ENCODE results near the gene TTLL11. TPM values are rescaled to one million over a fixed set of nuclear protein-coding genes. Genes with fewer than 3 reads are reported as not detected.

The TTLL11 gene
- total RNA-seq, 4 donors from 2014 or later = 9.1 to 47.4 (median 11.3) TPM

DNA sequence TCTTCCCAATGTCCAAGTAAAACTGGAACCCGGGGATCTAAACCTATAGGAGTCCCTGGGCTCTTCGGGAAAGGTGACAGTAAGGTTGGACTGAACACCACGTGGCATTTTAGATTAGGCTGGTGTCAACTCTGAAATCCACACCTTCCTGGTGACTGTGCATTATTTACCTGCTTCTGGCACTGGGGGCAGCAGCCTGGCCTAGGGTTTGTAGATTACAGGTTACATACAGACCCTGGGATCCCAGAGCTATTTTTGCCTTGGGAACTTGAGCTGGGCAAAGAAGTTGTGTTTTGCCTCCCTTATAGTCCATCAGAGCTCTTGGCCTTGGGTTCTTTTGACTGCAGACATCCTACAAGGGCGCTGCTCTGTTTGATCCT lies 268.5 kb downstream of the TTLL11 start:
- intact Hi-C loops (cut with DNase I; ENCODE audit: low total_unique reads) = no loop called here
- in situ Hi-C loops (cut with MboI; ENCODE audit: low pct_ligation_motif_present in 1 of 4, low pct_unique_long_range_greater_than_20kb in 1 of 4, low sequenced_read_pairs in 3 of 4) = loop anchor here in 1 of 4 donors (25.0 kb wide), 1 partner anchor 163 kb away; no protein-coding TSS in a partner anchor
- H3K36me3 ChIP-seq = no peaks in the 10 kb centered on the region
- no peak overlapping the region for H3K27ac ChIP-seq
- no peak for DNase-seq
- TF ChIP-seq, protein P1, sequence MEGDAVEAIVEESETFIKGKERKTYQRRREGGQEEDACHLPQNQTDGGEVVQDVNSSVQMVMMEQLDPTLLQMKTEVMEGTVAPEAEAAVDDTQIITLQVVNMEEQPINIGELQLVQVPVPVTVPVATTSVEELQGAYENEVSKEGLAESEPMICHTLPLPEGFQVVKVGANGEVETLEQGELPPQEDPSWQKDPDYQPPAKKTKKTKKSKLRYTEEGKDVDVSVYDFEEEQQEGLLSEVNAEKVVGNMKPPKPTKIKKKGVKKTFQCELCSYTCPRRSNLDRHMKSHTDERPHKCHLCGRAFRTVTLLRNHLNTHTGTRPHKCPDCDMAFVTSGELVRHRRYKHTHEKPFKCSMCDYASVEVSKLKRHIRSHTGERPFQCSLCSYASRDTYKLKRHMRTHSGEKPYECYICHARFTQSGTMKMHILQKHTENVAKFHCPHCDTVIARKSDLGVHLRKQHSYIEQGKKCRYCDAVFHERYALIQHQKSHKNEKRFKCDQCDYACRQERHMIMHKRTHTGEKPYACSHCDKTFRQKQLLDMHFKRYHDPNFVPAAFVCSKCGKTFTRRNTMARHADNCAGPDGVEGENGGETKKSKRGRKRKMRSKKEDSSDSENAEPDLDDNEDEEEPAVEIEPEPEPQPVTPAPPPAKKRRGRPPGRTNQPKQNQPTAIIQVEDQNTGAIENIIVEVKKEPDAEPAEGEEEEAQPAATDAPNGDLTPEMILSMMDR (IDR thresholded peaks at IDR 0.05) = no peak
- TF ChIP-seq POLR2AphosphoS5 (IDR thresholded peaks at IDR 0.05) (no peak), POLR2A (IDR thresholded peaks at IDR 0.05) (no peak), EP300 (IDR thresholded peaks at IDR 0.05; ENCODE audit: low read depth) (no peak)
- no peaks in the 10 kb centered on the region for H3K9me3 ChIP-seq
- H3K4me1 ChIP-seq = peaks cover 0 to 4% (median 0%) of the 10 kb centered on the region in 4 donors
- H3K27me3 ChIP-seq = no peaks in the 10 kb centered on the region
- 87% methylated on average over 4 of the region's 4 CpGs; no CpG with 5 or more reads in 1 of the 2 donors for WGBS, 2 donors (ENCODE audit: low coverage in 1 of 2)
- H3K4me3 ChIP-seq = no peak overlapping the region

DNA sequence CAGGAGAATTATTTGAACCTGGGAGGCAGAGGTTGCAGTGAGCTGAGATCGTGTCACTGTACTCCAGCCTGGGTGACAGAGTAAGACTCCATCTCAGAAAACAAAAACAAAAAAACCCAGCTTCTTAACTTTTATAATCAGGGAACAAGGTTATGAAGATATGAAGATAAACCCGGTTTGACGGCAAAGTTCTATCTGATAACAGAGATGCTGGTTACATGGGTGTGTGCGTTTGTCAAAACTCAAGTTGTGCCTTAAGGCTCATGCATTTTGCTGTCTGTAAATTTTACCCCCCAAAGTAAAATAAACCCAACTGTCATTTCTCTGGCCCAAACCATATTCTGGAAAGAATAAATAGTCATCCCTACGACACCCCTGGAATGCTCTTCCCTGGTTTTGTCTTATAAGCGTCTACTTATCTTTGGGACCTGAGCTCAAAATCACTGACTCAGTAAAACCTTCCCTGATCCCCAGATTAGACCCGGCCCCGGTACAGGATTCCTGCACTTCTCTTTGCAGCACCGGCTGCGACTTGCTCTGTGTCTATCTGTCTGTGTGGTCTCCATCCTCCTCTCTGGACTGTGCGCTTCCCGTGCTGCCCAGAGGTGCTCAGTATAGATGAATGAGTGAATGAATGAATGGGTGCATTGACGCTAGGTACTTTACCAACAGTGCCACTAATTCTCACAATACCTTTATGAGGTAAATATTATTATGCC lies 269.5 kb downstream of the TTLL11 start:
- no peak for TF ChIP-seq EP300 (IDR thresholded peaks at IDR 0.05; ENCODE audit: low read depth)
- no peak for TF ChIP-seq POLR2A (IDR thresholded peaks at IDR 0.05)
- no peak for TF ChIP-seq POLR2AphosphoS5 (IDR thresholded peaks at IDR 0.05)
- TF ChIP-seq, protein P1 (IDR thresholded peaks at IDR 0.05) = no peak
- no peak for DNase-seq
- intact Hi-C loops (cut with DNase I; ENCODE audit: low total_unique reads) (no loop called here), in situ Hi-C loops (cut with MboI; ENCODE audit: low pct_ligation_motif_present in 1 of 4, low pct_unique_long_range_greater_than_20kb in 1 of 4, low sequenced_read_pairs in 3 of 4) (loop anchor here in 1 of 4 donors (25.0 kb wide), 1 partner anchor 164 kb away; no protein-coding TSS in a partner anchor)
- Histone ChIP-seq H3K27me3 (no peaks in the 10 kb centered on the region), H3K36me3 (no peaks in the 10 kb centered on the region), H3K4me3 (no peak overlapping the region), H3K27ac (no peak overlapping the region), H3K4me1 (peaks cover 0 to 9% (median 0%) of the 10 kb centered on the region in 4 donors), H3K9me3 (no peaks in the 10 kb centered on the region)
- 93 to 94% methylated on average over 12 to 13 of the region's 13 CpGs for WGBS, 2 donors (ENCODE audit: low coverage in 1 of 2)

DNA sequence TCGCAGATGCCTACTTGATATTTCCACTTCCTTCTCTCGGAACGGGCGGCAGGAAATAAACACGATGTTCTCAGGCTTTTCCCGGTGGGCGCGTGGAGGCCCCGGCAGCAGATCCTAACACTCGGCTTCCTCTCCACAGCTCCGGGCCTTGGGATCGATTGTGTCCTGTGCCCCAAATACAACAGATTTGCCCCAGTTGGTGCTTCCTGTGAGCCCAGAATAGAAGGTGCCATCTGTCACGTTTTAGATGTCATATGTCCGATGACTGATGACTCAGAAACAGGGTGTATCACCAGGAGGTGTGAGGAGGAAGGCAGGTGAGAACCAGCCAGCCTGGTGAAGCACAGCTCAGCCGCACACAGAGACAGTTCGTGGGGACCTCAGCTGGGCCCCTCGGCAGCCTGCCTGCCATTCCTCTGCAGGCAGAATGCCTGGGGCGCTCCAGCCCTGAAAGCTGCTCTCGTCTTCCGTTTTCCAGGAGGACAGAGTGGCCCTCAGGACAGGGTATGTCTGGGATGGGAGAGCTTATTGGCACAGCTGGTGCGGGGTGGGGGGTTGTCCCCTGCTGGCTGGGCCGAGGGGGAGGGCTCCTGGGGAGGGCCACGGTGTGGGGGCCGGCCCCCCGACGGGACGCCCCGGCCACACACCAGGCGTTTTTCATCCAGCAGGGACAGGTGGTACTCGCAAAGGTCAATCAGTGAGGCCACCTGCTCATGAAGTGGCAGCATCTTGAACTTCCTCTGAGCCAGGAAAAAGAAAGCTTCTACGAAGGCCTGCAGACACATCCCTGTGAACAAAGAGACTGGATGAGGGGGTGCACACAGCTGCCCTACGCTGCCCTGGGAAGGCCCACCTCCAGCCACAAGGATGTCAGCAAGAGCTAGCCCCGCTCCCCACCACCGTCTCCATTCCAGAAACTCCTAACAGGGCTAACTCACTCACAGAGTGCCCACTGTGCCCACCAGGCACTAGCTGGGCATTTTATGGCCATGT lies 270.7 kb downstream of the TTLL11 start:
- no peaks in the 10 kb centered on the region for H3K36me3 ChIP-seq
- in situ Hi-C loops (cut with MboI; ENCODE audit: low pct_ligation_motif_present in 1 of 4, low pct_unique_long_range_greater_than_20kb in 1 of 4, low sequenced_read_pairs in 3 of 4) = loop anchor here in 1 of 4 donors (25.0 kb wide), 1 partner anchor 165 kb away; no protein-coding TSS in a partner anchor
- intact Hi-C loops (cut with DNase I; ENCODE audit: low total_unique reads) = no loop called here
- no peak overlapping the region for H3K4me3 ChIP-seq
- H3K27me3 ChIP-seq = no peaks in the 10 kb centered on the region
- no peak overlapping the region for H3K27ac ChIP-seq
- peaks cover 0 to 9% (median 0%) of the 10 kb centered on the region in 4 donors for H3K4me1 ChIP-seq
- 80 to 85% methylated on average over 1 to 31 of the region's 34 CpGs for WGBS, 2 donors (ENCODE audit: low coverage in 1 of 2)
- DNase-seq = no peak
- no peaks in the 10 kb centered on the region for H3K9me3 ChIP-seq
- TF ChIP-seq EP300 (IDR thresholded peaks at IDR 0.05; ENCODE audit: low read depth) (no peak), POLR2A (IDR thresholded peaks at IDR 0.05) (no peak), POLR2AphosphoS5 (IDR thresholded peaks at IDR 0.05) (no peak)
- TF ChIP-seq, protein P1 (IDR thresholded peaks at IDR 0.05) = no peak

DNA sequence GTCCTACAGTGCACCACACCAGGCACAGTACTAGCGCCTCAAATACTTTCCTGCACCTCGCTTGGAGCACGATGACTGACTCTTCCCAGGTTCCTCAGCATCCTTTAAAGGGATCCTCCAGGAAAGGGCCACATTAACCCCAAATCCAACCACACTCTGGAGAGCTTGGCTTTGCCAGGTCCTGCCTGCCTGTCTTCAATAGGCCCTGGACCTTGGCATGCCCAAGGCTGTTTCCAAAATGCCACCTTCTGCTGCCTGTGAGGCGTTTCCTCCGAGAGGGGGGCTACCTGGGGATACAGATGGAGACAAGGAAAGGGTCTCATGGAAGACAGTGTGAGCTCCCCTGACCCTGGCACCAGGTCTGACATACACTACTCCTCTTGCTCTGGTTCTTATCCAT lies 271.8 kb downstream of the TTLL11 start:
- no peaks in the 10 kb centered on the region for H3K9me3 ChIP-seq
- in situ Hi-C loops (cut with MboI; ENCODE audit: low pct_ligation_motif_present in 1 of 4, low pct_unique_long_range_greater_than_20kb in 1 of 4, low sequenced_read_pairs in 3 of 4) (loop anchor here in 1 of 4 donors (25.0 kb wide), 1 partner anchor 166 kb away; no protein-coding TSS in a partner anchor), intact Hi-C loops (cut with DNase I; ENCODE audit: low total_unique reads) (no loop called here)
- H3K36me3 ChIP-seq = no peaks in the 10 kb centered on the region
- WGBS, 2 donors (ENCODE audit: low coverage in 1 of 2) = 93% methylated on average over 5 of the region's 5 CpGs; no CpG with 5 or more reads in 1 of the 2 donors
- H3K27me3 ChIP-seq = no peaks in the 10 kb centered on the region
- H3K4me3 ChIP-seq = no peak overlapping the region
- peaks cover 0 to 9% (median 0%) of the 10 kb centered on the region in 4 donors for H3K4me1 ChIP-seq
- no peak overlapping the region for H3K27ac ChIP-seq
- no peak for DNase-seq
- no peak for TF ChIP-seq POLR2A (IDR thresholded peaks at IDR 0.05)
- TF ChIP-seq POLR2AphosphoS5 (IDR thresholded peaks at IDR 0.05) = no peak
- TF ChIP-seq EP300 (IDR thresholded peaks at IDR 0.05; ENCODE audit: low read depth) = no peak
- TF ChIP-seq, protein P1 (IDR thresholded peaks at IDR 0.05) = no peak

Measured in transverse colon (tissue), 4 donors.